HG03066 (cell line): Measurements from ENCODE around the gene IGSF21.

ENCODE experiments used
- ATAC-seq: cut with Tn5 transposase; IDR thresholded peaks from one replicate; pipeline ENCODE4 v1.9.1; 2021; ENCODE audit warnings: low read depth; ENCODE audit not compliant: unreplicated experiment

Gene IGSF21

GRCh38 chr1:18316764-18317163 lies 209.2 kb downstream of the IGSF21 start:
- no peak for ATAC-seq

GRCh38 chr1:18319099-18319498 lies 211.5 kb downstream of the IGSF21 start:
- ATAC-seq = no peak

- ATAC-seq = no peak
Observed at GRCh38 chr1:18320051-18320450, 212.5 kb downstream of the IGSF21 start.

- no peak for ATAC-seq
Observed at GRCh38 chr1:18322368-18323032, 214.9 kb downstream of the IGSF21 start.

- ATAC-seq = no peak
Observed at GRCh38 chr1:18323259-18323658, 215.7 kb downstream of the IGSF21 start.

- no peak for ATAC-seq
Observed at GRCh38 chr1:18324246-18324645, 216.6 kb downstream of the IGSF21 start.

GRCh38 chr1:18325136-18325535 lies 217.5 kb downstream of the IGSF21 start:
- no peak for ATAC-seq

GRCh38 chr1:18326211-18326897 lies 218.8 kb downstream of the IGSF21 start:
- no peak for ATAC-seq

- ATAC-seq = no peak
Observed at GRCh38 chr1:18327650-18328049, 220.1 kb downstream of the IGSF21 start.

- no peak for ATAC-seq
Observed at GRCh38 chr1:18328803-18329202, 221.2 kb downstream of the IGSF21 start.

- ATAC-seq = no peak
Observed at GRCh38 chr1:18329469-18330253, 222.1 kb downstream of the IGSF21 start.

GRCh38 chr1:18332576-18332975 lies 225.0 kb downstream of the IGSF21 start:
- no peak for ATAC-seq

GRCh38 chr1:18333220-18333619 lies 225.6 kb downstream of the IGSF21 start:
- ATAC-seq = no peak

- ATAC-seq = no peak
Observed at GRCh38 chr1:18336801-18337200, 229.2 kb downstream of the IGSF21 start.

- ATAC-seq = no peak
Observed at GRCh38 chr1:18337757-18338156, 230.2 kb downstream of the IGSF21 start.

GRCh38 chr1:18339161-18339560 lies 231.6 kb downstream of the IGSF21 start:
- ATAC-seq = no peak

- no peak for ATAC-seq
Observed at GRCh38 chr1:18340158-18340764, 232.7 kb downstream of the IGSF21 start.

GRCh38 chr1:18340787-18341186 lies 233.2 kb downstream of the IGSF21 start:
- ATAC-seq = no peak

GRCh38 chr1:18341291-18342069 lies 233.9 kb downstream of the IGSF21 start:
- ATAC-seq = no peak

- no peak for ATAC-seq
Observed at GRCh38 chr1:18342744-18343143, 235.1 kb downstream of the IGSF21 start.
